Measurements from ENCODE around the gene PTPRH. TPM values are rescaled to one million over a fixed set of nuclear protein-coding genes. Genes with fewer than 3 reads are reported as not detected.
A peak's percentile ranks its signal among the peaks of the same experiment; 100 is the strongest.

The PTPRH gene
- total and polyA plus RNA-seq, 9 of the 15 experiments (the other 6 are each of a cell fraction or from before 2014, with no cell fraction given), result 0.87 to 34.3 (median 22.7) TPM

DNA sequence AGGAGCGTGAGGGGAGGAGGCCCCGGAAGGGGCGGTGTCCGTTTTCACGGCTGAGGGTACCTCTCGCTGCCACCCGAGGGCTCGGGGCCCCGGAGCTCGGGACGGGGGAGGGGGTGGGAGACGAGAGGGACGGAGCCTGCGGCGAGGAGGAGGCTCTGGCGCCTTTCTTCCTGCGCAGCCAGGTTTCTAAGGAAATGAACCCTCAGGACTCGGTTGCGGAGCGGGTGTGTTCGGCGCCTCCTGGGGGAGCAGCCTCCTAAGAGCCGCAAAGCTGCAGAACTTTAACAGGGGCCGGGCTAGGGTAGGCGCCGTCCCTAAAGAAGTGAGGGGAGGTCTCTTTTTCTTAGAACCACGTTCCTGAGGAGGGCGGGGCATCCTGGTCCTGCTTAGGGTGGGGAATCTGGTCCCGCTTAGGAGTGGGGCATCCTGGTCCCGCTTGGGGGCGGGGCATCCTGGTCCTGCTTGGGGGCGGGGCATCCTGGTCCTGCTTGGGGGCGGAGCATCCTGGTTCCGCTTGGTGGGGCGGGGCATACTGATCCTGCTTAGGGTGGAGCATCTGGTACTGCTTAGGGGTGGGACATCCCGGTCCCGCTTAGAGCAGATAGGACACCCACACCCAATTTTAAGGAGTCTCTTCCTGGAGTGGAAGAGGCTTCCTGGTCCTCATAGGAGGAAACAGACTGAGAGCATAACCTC, 35.4 kb downstream of the PTPRH start (continued):
- no peak for TF ChIP-seq MEF2A (IDR thresholded peaks at IDR 0.05; ENCODE audit: control insufficient read depth, low read depth, low read length)
- no peak for TF ChIP-seq IRF2 (CRISPR knock-in tag; IDR thresholded peaks at IDR 0.05)
- peak in 1 of 2 experiments; percentile 52; a peak in 2 of 4 replicates for TF ChIP-seq MAZ (CRISPR knock-in tag; conservative IDR thresholded peaks at IDR 0.05 in 1 of 2, IDR thresholded peaks at IDR 0.05 in 1 of 2)
- TF ChIP-seq, protein P1, sequence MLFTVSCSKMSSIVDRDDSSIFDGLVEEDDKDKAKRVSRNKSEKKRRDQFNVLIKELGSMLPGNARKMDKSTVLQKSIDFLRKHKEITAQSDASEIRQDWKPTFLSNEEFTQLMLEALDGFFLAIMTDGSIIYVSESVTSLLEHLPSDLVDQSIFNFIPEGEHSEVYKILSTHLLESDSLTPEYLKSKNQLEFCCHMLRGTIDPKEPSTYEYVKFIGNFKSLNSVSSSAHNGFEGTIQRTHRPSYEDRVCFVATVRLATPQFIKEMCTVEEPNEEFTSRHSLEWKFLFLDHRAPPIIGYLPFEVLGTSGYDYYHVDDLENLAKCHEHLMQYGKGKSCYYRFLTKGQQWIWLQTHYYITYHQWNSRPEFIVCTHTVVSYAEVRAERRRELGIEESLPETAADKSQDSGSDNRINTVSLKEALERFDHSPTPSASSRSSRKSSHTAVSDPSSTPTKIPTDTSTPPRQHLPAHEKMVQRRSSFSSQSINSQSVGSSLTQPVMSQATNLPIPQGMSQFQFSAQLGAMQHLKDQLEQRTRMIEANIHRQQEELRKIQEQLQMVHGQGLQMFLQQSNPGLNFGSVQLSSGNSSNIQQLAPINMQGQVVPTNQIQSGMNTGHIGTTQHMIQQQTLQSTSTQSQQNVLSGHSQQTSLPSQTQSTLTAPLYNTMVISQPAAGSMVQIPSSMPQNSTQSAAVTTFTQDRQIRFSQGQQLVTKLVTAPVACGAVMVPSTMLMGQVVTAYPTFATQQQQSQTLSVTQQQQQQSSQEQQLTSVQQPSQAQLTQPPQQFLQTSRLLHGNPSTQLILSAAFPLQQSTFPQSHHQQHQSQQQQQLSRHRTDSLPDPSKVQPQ (CRISPR knock-in tag; IDR thresholded peaks at IDR 0.05; ENCODE audit: borderline replicate concordance), result no peak
- TF ChIP-seq KDM5B (IDR thresholded peaks at IDR 0.05; ENCODE audit: insufficient replicate concordance, low read depth, low read length), result peak; percentile 13
- no peak for TF ChIP-seq ZNF133 (CRISPR knock-in tag; IDR thresholded peaks at IDR 0.05)
- TF ChIP-seq ZBTB2 (IDR thresholded peaks at IDR 0.05), result peak; percentile 23; the same call in 1 of the 2 replicates
- TF ChIP-seq HDAC1 (IDR thresholded peaks at IDR 0.05), result peak in 1 of 2 experiments; percentile 27; a peak in 2 of 4 replicates
- TF ChIP-seq PCBP1 (IDR thresholded peaks at IDR 0.05; ENCODE audit: low read depth, low read length, poor library complexity, severe bottlenecking), result peak; percentile 48
- 0 out of 2 replicates have a peak, but pooled peaks have one; percentile 22 for TF ChIP-seq ZNF511 (CRISPR knock-in tag; IDR thresholded peaks at IDR 0.05)
- TF ChIP-seq YY1 (IDR thresholded peaks at IDR 0.05; ENCODE audit: borderline replicate concordance in 1 of 3, control insufficient read depth in 1 of 3, extremely low read depth in 1 of 3, insufficient read depth in 3 of 3, insufficient read length in 1 of 3, insufficient replicate concordance in 2 of 3, low read depth in 1 of 3, low read length in 2 of 3), result no peak
- TF ChIP-seq NONO (IDR thresholded peaks at IDR 0.05; ENCODE audit: low read depth in 2 of 2, low read length in 1 of 2), result 0 out of 4 replicates have a peak, but pooled peaks of 1 of the 2 experiments have one; percentile 15
- peak; percentile 73 for TF ChIP-seq CTCFL (IDR thresholded peaks at IDR 0.05; ENCODE audit: borderline replicate concordance, insufficient read depth, low read depth, low read length, poor library complexity, severe bottlenecking)
- no peak for TF ChIP-seq TAL1 (IDR thresholded peaks at IDR 0.05)
- TF ChIP-seq RNF219 (CRISPR knock-in tag; IDR thresholded peaks at IDR 0.05), result no peak

Measured in K562 (cell line).